HG03280 (cell line): ENCODE data around the gene DNAJC28.
"Not testable (repeated sequence)": the region's sequence is repeated elsewhere in the genome, so short reads cannot be mapped to it uniquely, and the experiment has no call there.

Experiments used
- ATAC-seq: cut with Tn5 transposase; IDR thresholded peaks from one replicate; pipeline ENCODE4 v1.9.1; 2021; ENCODE audit warnings: mild to moderate bottlenecking, moderate library complexity; ENCODE audit not compliant: unreplicated experiment

Gene DNAJC28

DNA sequence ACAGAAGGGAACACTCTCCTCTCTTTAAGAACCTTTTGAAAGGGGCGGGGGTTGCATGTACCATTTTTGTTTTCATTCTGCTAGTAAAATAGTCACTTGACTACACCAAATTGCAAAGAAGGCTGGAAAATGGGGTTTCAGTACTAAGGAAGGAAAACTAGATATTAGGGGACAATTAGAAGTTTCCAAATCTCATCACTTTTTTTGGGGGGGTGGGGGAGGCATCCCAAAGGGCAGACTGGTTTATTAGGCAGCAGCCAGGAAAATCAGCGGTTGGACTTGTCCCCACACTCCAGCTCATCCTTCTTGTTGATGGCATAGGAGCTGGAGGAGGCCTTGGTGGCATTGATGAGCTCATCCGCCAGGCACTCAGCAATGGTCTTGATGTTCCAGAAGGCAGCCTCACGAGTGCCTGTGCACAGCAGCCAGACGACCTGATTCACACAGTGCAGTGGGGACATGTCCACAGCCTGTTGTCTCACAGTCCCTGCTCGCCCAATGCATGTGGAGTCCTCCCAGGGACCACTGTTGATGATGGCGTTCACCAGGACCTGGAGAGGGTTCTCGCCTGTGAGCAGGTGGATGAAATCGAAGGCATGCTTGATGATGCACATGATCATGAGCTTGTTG is 10.1 kb downstream of the DNAJC28 start:
- ATAC-seq = no peak

DNA sequence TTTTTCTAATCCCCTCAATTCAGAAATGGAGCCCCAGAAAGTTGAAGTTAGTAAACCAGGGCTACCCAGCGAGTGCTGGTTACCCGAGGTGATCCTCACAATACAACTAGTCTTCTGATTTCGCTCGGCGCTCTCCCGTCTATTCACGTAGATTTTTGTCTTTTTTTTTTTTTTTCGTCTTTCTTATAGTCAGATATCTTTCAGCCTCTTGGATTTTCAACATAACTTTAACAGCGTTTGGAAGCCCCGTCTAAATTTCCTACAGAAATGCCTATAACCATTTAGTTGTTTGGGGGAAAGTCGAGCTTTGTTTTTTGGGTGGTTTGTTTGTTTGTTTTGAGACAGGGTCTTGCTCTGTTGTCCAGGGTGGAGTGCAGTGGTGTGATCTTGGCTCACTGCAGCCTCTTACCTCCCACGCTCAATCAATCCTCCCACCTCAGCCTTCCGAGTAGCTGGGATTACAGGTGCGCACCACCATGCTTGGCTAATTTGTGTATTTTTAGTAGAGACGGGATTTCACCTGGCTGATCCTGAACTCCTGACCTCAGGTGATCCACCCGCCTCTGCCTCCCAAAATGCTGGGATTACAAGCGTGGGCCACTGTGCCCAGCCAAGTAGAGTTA is 10.9 kb downstream of the DNAJC28 start:
- no peak for ATAC-seq

DNA sequence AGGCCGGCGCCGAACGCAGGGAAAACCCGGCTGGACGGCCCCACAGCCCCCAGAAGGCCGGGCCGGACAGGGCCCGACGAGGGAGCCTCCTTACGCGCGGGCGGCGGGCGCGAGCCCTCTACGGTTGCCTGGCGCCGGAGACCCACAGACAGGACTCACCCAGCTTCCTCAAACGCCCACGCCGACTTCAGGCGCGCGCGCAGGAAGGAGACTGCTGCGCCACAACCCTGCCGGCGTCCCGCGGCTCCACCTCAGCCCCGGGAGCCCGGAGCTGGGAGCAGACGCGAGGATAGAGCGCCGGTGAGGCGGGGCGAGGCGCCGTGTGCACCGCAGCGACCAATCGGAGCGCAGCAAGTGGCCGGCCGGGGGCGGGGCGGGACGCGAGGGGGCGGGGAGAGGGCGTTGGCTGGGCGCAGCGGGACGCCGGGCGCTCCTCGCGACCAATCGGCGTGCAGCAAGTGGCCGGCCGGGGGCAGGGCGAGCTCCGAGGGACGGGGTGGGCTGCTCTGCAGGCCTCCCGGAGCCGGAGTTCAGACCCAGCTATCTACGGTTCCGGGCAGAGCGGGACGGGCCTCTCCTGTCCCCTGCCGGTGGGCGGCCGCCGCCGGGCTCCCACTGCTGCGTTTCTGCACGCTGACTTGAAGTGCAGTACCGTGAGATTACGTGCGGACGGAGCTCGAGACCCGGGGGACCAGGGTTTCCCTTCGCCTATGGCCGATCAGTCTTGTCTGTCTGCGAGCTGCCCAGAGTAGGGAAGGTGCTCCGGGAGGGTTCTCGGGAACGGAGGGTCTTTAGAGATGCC is 11.6 kb downstream of the DNAJC28 start, which contains the start of gene TMEM50B:
Gene TMEM50B (minus strand): TSS at position 296 of the 802 bp plus-strand sequence. CDS start 11,089 bp downstream, outside the sequence.
- ATAC-seq = peak; percentile 88

DNA sequence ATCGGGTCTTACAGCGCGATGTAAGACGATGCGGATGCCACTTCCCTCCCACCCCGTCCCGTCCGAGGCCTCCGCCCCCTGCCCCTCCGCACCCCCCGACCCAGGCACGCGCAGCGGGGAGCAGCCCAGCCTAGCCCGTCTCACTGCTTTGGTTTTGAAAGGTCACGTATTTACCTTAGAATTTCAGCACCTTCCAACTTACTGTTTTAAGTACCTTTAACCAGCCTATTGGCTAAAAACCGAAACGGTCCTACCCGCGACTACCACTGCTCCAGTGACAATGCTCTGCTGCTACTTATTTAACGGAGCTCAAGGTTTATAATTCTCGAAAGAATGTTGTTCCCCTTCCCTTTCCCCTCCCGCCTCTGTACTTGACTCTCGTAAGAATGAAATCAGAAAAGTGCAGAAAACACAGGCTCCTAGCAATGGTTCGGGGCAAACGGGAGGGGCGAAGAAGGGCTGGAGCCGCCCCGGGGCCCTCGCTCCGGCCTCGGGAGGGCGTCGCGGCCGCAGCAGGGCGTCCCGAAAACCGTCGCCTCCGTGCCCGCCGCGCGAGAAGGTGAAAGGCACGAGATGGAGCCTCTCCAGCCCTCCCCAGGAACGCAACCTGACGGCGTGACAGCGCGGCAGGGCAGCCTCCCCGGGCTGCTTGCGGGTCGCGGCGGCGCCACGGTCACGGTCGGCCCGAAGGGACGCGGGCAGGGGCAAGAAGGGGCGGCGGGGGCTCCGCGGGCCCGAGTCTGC is 12.4 kb downstream of the DNAJC28 start:
- ATAC-seq = peak; percentile 26

DNA sequence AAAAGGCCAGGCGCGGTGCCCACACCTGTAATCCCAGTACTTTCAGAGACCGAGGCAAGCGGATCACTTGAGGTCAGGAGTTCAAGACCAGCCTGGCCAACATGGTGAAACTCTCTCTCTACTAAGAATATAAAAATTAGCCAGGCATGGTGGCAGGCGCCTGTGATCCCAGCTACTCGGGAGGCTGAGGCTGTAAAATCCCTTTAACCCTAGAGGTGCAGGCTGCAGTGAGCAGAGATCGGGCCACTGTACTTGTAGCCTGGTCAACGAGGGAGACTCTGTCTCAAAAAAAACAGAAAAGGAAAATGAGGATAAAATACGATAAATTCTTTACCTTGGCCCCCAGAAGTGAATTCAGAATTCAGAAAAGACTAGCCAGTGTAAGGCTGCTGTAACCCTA is 13.3 kb downstream of the DNAJC28 start:
- no peak for ATAC-seq

DNA sequence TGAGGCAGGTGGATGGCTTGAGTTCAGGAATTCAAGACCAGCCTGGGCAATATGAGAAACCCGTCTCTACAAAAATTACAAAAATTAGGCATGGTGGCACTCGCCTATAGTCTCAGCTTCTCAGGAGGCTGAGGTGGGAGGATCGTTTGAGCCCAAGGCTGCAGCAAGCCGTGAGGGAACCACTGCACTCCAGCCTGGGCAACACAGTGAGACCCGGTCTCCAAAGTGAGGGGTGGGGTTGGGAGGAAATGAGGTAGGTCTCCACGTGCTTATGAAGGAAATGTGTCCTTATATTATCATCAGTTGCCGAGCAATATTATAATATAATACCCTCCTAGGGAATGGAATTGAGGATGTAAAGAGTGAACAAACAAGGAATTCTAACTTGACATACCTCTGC is 14.4 kb downstream of the DNAJC28 start:
- ATAC-seq = no peak

DNA sequence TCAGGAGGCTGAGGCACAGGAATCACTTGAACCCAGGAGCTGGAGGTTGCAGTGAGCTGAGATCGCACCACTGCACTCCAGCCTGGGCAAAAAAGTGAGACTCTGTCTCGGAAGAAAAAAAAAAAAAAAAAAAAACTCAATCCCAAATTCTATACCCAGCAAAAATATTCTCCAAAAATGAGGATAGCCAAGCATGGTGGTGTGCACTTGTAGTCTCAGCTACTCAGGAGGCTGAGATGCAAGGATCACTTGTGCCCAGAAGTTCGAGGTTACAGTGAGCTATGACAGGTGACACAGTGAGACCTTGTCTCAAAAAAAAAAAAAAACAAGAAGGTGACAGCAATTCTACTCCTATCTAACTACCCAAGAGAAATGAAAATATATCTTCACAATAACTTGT is 18.2 kb downstream of the DNAJC28 start:
- ATAC-seq = no peak

DNA sequence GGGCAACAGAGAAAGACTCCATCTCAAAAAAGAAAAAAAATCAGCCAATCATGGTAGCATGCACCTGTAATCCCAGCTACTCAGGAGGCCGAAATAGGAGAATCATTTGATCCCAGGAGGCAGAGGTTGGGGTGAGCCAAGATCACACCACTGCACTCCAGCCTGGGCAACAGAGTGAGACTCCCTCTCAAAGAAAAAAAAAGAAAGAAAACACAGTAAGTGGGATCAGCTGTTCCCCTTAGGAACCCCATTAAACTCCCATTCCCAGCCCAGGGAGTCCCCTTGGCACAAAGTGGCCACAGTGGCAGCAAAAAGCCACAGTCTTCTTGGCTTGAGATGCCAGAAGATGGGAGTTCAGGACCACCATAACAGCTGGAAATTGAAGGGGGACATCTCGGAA is 20.8 kb downstream of the DNAJC28 start:
- ATAC-seq = no peak

DNA sequence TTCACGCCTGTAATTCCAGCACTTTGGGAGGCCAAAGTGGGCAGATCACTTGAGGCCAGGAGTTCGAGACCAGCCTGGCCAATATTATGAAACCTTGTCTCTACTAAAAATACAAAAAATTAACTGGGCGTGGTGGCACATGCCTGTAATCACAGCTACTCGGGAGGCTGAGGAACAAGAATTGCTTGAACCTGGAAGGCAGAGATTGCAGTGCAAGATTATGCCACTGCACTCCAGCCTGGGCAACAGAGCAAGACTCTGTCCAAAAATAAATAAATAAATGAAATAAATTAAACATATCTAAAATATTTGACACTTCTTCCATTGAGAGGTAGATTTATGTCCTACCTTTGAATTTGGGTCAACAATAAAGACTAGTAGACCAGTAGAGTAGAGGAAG is 22.3 kb downstream of the DNAJC28 start:
- not testable (repeated sequence) for ATAC-seq

DNA sequence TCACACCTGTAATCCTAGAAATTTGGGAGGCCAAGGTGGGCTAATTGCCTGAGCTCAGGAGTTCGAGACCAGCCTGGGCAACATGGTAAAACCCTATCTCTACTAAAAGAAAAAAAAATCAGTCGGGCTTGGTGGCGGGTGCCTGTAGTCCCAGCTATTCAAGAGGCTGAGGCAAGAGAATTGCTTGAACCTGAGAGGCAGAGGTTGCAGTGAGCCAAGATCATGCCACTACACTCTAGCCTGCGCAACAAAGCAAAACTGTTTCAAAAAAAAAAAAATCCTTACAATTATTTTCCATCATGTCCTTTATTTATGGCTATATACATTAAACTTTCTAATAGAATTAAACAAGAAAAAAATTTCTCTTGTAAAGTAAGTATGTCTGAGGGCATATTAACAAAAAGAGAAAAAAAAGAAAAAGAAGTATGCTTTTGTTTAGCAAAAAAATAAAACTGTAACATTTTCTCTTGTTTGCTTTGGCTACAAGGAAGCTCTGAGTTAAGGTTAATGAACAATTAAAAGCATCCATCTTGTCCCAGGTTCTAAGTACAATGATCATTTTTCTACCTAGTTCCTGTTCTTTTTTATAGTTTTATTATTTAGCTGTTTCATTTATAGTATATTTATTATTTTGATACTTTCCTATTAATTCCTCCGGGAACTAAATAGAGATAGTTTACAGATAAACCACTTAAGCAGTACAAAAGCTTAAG is 29.8 kb downstream of the DNAJC28 start:
- no peak for ATAC-seq

DNA sequence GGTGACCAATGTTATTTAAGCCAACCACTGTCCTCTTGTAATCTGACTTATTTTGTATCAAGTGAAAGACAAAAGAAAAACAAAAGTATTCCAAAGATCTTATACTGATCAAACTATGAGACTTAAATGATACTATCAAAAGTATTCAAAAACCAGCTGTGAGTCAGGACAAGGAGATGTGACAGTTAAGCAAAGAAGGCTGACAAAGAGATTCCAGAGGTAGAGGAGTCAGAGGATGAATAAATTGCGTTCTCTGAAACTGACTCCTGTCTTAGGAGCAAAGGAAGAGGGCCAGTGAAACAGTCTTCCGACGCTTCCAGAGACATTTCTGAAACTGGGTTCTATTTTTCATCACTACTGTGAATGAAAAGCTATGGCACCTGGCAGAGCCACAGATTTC is 32.7 kb downstream of the DNAJC28 start:
- no peak for ATAC-seq

DNA sequence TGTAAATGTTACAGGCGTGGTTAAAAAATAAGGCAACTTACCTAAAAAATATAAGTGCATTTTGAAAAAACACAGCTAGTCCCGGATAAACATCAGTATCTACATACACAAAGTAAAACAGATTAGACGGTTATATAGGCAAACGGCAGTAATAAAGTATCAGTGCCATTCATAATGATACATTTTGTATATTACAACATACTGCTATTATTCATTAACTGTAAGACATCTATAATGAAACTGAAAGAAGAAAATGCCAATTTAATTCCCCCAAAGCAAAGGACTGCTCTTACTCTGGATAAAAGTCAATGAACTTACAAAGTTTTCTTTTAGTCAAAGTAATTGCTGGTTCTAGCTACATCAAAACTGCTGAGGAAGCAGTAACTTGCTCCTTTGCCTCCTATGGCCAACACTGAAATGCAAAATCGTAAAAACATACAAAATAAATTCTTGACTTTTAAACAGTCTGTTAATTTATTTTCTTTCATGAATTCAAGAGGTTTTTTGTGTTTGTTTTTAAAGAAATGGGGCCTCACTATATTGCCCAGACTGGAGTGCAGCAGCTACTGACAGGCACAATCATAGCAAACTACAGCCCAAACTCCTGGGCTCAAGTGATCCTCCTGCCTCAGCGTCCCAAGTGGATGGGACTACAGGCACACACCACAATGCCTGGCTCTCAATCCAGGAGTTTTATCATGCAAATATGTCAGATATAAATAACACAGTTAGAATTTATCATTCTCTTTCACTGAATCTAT is 35.6 kb downstream of the DNAJC28 start:
- no peak for ATAC-seq

DNA sequence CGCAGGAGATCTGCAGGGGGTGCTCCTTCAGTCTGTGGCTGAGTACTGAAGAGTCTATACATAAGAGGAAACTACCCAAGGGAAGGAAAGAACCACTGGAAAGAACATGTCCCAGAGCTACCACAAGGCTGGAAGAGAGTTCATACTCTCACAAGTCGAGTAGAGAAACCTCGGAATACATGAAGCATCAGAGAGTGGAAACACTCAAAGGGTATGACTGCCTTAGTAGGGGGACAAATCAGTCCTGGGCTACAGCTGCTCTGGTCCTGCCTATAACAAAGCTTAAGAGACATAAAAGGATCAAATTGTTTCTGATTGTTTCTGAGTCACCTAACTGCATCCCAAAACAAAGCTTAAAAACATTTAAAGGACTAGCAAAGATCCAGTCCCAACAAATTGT is 39.2 kb downstream of the DNAJC28 start:
- no peak for ATAC-seq

DNA sequence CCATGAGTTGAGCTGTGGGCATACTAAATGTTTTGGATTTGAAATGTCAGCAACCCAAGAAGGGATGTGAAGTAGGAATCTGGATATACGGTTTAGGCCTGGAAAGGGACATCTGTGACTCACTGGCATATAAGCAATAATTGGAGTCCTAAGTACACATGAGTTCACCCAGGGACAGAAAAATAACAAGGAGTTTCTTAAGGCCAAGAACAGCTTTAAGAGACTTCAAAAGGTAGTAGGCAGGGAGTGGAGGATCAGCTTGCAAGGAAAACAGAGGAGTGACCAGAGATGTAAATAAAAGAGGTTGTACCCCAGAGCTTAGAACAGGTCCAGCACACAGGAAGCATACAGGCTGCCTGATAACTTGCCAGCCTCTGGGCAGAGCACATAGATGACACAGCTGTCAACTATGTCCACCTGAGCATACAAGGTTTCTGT is 39.9 kb downstream of the DNAJC28 start:
- no peak for ATAC-seq

DNA sequence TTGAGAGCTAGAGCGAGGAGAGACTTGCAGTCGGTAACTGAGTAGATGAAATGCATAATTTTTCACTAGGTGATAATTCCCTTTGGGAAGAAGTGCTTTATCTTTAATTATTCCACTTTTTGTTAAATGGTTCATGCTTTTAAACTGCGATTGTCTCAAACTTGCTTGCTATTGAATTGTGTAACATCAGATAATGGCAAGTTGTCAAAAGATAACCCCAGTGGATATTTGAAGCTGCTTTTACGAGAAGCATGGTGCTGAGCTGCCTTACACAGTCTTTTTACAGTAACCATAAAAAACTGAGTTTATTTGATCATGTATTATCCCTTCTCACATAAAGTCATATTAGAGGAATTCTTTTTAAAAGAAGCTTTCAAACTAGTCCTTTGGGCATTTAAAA is 41.9 kb downstream of the DNAJC28 start:
- ATAC-seq = no peak

DNA sequence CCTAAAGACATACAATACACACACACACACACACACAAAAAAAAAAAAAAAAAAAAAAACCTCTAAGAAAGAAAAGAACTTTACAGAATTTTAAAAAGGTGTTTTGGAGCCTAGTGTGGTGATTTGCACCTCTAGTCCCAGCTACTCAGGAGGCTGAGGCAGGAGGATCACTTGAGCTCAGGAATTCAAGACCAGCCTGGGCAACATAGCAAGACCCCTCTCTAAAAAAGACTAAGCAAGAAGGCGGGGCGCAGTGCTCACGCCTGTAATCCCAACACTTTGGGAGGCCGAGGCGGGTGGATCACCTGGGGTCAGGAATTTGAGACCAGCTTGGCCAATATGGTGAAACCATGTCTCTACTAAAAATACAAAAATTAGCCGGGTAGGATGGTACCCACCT is 44.9 kb downstream of the DNAJC28 start:
- ATAC-seq = not testable (repeated sequence)

DNA sequence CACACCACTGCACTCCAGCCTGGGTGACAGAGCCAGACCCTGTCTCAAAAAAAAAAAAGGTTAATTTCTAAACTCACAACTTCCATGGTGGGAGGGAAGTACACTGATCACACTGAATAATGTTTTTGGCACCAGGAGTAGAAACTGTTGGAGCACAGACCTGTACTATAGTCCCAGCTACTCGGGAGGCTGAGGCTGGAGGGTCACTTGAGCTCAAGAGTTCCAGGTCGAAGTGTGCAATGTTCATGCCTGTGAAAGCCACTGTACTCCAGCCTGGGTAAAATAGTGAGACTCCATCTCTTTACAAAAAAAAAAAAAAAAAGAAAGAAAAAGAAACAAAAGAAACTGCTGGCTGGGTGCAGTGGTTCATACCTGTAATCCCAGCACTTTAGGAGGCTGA is 47.0 kb downstream of the DNAJC28 start:
- ATAC-seq = no peak

DNA sequence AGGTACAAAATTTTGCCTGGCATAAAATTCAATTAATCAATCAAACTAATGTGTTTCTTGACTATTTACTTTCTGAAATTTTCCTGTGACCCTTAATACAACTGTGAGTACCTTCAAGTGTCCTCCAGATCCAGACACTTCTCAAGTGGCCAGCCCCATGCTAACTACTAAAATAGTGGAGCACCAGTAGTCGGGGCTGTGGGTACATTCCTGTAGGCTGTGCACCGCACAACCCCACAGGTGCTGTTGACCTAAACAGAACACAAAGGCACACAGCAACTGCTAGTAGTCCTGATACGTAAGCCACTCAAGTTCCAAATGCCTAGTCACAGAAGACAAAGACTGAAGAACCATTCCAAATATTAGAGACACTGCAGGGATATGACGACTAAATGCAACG is 48.3 kb downstream of the DNAJC28 start:
- no peak for ATAC-seq

DNA sequence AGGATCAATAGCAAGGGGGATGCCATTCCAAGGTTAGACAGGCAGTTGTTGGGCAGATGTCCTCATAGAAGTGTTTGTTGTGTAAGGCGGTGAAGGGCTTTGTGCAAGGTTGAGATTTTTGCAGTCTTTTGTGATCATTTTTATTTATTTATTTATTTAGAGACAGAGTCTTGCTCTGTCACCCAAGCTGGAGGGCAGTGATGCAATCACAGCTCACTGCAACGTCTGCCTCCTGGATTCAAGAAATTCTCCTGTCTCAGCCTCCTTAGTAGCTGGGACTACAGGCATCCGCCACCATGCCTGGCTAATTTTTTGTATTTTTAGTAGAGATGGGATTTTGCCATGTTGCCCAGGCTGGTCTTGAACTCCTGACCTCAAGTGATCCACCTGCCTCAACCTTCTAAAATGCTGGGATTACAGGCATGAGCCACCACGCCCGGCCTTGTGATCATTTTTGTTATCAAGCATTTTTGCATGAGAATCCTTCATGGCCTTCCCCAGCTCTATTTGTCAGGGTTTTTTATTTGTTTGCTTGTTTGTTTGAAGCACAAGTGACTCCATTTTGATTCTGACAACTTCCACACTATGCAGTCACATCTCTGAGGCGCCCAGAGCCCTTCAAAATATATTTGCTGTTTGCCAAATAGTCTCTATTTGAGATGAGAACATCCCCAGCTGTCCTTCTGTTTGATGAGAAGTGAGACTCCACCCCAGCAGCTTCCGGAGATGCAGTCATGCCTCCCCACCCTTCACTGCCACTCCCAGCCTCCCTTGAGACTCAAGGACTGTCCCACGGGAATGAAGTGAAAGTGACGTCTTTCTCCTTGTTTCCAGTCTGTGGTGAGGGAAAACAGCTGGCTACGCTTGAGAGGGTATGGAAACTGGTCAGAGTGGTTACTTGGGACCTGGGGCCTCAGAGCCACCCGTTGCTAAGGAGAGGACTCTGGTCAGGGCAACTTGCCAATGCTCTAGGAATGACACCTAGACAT is 49.7 kb downstream of the DNAJC28 start:
- ATAC-seq = peak; percentile 59
